WERI-Rb-1 (cell line): ENCODE results near the gene TMPRSS12.
"Not testable (repeated sequence)": the region's sequence is repeated elsewhere in the genome, so short reads cannot be mapped to it uniquely, and the experiment has no call there.

Experiments used
- DNase-seq: peaks from one replicate; pipeline ENCODE4 v3.0.0-alpha.2; 2020
- H3K27ac ChIP-seq: fragments of 250-450 bp; sonication (Bioruptor Pico); 2 replicates; pipeline ENCODE4 v1.5.1; 2020; ENCODE audit warnings: mild to moderate bottlenecking, moderate library complexity
- H3K27me3 ChIP-seq: fragments of 250-450 bp; sonication (Bioruptor Pico); 2 replicates; pipeline ENCODE4 v1.5.1; 2021; ENCODE audit warnings: mild to moderate bottlenecking, low read depth, moderate library complexity; ENCODE audit not compliant: insufficient read depth, severe bottlenecking
- H3K36me3 ChIP-seq: fragments of 250-450 bp; sonication (Bioruptor Pico); 2 replicates; pipeline ENCODE4 v1.5.1; 2020; ENCODE audit warnings: mild to moderate bottlenecking, moderate library complexity
- H3K4me3 ChIP-seq: 2 replicates; pipeline ENCODE4 v1.5.1; 2011; ENCODE audit warnings: low read depth, mild to moderate bottlenecking, control low read depth, low read length
- H3K9me3 ChIP-seq: fragments of 250-450 bp; sonication (Bioruptor Pico); 2 replicates; pipeline ENCODE4 v1.5.1; 2021; ENCODE audit warnings: mild to moderate bottlenecking, moderate library complexity; ENCODE audit not compliant: severe bottlenecking
- CTCF ChIP-seq: IDR thresholded peaks from 2 replicates; pipeline ENCODE4 v1.5.1; 2011; ENCODE audit warnings: low read depth, mild to moderate bottlenecking, control low read depth, inconsistent platforms, low read length

The TMPRSS12 gene

DNA sequence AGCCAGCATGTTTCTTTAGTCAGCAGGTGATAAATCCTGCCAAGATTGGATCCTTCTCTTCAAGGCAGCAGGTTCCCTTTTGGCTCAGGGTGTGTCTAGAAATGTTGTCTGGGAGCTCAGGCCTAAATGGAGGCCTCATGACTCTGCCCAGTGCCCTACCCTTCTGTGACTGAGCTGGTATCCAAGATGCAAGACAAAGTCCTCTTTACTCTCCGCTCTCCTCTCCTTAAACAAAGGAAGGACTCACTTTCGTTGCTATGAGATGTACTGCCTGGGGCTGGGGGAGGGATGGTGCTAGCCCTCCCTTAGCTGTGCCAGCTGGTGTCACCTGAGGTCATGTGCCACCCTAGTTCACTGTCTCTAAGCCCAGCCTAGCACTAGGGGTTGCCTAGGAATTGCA lies 13.8 kb upstream of the TMPRSS12 start:
- no peak overlapping the region for H3K27ac ChIP-seq
- DNase-seq, result no peak
- no peaks in the 10 kb centered on the region for H3K36me3 ChIP-seq
- H3K4me3 ChIP-seq, result no peak overlapping the region
- TF ChIP-seq CTCF, result no peak
- peaks cover 6% of the 10 kb centered on the region for H3K9me3 ChIP-seq
- no peaks in the 10 kb centered on the region for H3K27me3 ChIP-seq

GRCh38 chr12:50833801-50834200 lies 8.9 kb upstream of the TMPRSS12 start:
- H3K36me3 ChIP-seq, H3K27me3 ChIP-seq, DNase-seq, H3K27ac ChIP-seq, H3K4me3 ChIP-seq: not testable (repeated sequence)
- peaks cover 13% of the 10 kb centered on the region for H3K9me3 ChIP-seq

DNA sequence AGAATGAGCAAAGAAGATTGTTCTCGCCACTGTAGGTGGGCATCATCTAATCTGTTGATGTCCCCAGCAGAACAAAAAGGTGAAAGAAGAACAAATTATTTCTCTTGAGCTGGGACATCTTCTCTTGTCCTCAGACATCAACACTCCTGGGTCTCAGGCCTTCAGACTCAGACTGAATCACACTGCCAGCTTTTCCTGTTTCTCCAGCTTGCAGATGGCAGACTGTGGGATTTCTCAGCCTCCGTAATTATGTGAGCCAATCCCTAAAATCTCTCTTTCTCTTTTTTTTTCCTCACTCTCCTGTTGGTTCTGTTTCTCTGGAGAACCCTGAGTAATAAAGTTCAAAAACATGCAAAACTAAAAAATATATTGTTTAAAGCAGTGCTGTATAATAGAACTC lies 3.7 kb upstream of the TMPRSS12 start:
- DNase-seq, result no peak
- H3K9me3 ChIP-seq, result peaks cover 8% of the 10 kb centered on the region
- no peak for TF ChIP-seq CTCF

DNA sequence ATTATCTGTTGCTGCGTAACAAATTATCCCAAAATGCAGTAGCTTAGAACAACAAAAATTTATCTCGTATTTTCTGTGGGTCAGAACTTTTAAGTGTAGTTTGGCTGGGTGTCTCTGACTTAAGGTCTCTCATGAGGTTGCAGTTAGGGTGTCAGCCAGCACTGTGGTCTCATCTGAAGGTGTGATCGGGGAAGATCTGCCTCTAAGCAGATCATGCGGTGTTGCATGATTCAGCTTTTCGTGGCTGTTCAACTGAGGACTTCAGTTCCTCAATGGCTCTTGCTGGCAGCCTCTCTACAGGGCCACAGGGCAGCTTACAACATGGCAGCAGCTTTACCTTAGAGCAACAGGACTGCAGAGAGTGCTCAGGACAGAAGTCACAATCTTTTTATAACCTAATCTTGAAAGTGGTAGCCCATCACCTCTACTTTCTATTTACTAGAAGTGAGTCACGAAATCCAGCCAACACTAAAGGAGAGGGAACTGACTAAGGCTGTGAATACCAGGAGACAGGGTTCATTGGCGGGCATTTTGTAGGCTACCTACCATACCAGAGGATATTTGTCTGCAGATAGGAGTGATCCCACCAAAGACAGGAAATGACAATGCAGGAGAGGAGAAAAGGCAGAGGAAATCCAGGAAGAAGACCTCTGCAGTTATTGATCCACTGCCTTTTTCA lies 1.8 kb upstream of the TMPRSS12 start:
- TF ChIP-seq CTCF, result no peak
- H3K36me3 ChIP-seq, result no peaks in the 10 kb centered on the region
- H3K27me3 ChIP-seq, result no peaks in the 10 kb centered on the region
- peaks cover 3% of the 10 kb centered on the region for H3K9me3 ChIP-seq
- no peak overlapping the region for H3K27ac ChIP-seq
- DNase-seq, result no peak
- no peak overlapping the region for H3K4me3 ChIP-seq

More for the DNA sequence above, 3.7 kb upstream of the TMPRSS12 start:
- Histone ChIP-seq H3K36me3 (no peaks in the 10 kb centered on the region), H3K4me3 (no peak overlapping the region), H3K27me3 (no peaks in the 10 kb centered on the region), H3K27ac (no peak overlapping the region)

DNA sequence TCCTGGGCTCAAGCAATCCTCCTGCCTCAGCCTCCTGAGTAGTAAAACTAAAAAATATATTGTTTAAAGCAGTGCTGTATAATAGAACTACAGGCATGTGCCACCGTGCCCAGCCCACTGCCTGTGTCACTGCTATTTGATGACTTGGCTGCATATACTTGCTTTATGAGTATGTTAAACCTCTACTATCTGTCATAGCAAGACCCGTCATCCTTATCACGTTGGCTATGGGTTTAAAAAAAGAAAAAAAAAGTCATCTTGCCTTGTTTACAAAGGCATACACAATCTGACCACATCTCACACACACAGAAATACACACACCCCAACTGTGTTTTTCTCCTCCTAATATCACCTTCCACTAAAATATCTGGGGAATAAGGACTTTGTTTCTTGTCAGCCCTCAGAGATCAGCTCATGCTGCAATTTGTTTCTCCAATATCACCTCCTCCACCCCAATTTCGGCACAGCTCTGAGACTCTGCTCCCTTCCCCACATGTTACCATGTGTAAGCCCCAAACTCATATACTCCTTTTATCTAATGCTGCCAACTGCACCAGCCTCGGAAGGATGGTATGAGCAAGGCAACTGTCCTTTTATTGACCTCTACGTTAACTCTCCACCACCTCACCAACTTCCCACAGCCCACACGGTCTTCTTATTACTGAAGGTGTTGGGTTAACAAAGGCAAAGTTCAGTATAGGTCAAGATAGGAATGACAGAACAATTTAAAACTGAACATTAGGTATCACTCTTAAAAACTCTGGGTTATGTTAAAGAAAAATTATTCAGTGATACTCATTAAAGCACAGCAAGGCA lies 802 bp upstream of the TMPRSS12 start:
- TF ChIP-seq CTCF, result no peak
- no peak for DNase-seq
- no peak overlapping the region for H3K4me3 ChIP-seq
- peaks cover 3% of the 10 kb centered on the region for H3K9me3 ChIP-seq
- no peaks in the 10 kb centered on the region for H3K27me3 ChIP-seq
- H3K36me3 ChIP-seq, result no peaks in the 10 kb centered on the region
- no peak overlapping the region for H3K27ac ChIP-seq

DNA sequence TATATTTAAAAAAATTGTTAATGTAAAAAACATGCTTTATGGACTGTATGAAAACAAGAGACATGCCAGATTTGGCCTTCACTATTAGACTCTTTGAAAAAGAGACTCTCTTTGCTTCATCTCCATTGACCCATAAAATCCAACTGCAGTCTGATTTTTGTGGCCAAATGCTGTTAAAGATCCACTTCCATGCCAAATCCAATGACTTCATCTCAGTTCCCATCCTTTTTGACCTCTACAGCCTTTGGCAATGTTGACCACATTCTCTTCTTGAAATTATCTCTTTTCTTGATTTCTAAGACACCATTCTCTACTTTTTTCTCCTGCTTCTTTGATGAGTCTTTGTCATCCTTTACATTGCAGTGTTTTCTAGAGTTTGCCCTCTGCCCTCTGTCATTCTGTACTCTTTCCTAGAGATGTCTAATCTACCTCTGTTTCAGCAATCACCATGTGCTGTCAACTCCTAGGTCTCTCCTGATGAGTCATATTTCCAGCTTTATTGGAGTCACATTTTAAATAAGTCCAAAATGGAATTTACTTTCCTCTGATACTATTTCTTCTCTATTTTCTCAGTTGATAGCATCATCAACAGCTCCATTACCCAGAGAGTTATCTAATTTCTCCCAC lies 2.4 kb downstream of the TMPRSS12 start:
- Histone ChIP-seq H3K27ac (no peak overlapping the region), H3K9me3 (peaks cover 3% of the 10 kb centered on the region)

More for the DNA sequence above, 2.4 kb downstream of the TMPRSS12 start:
- Histone ChIP-seq H3K36me3 (no peaks in the 10 kb centered on the region), H3K27me3 (no peaks in the 10 kb centered on the region), H3K4me3 (no peak overlapping the region)
- TF ChIP-seq CTCF, result no peak
- DNase-seq, result no peak
